ENCODE measurements around the gene PPP4R3A. TPM values are rescaled to one million over a fixed set of nuclear protein-coding genes. Genes with fewer than 3 reads are reported as not detected.
A peak's percentile ranks its signal among the peaks of the same experiment; 100 is the strongest.
"Not testable (repeated sequence)": the region's sequence is repeated elsewhere in the genome, so short reads cannot be mapped to it uniquely, and the experiment has no call there.

PPP4R3A gene
- total RNA-seq, 1 donor from 2014 or later: 98.9 TPM

- no peak for TF ChIP-seq CTCF (IDR thresholded peaks at IDR 0.05)
- TF ChIP-seq EZH2 (IDR thresholded peaks at IDR 0.05): no peak
- TF ChIP-seq EZH2phosphoT487 (IDR thresholded peaks at IDR 0.05): no peak
- H3K79me2 ChIP-seq (ENCODE audit: low read depth): peaks cover 97% of the 10 kb centered on the region
- no peaks in the 10 kb centered on the region for H3K36me3 ChIP-seq
- no peaks in the 10 kb centered on the region for H3K9me3 Mint-ChIP-seq
- H2AFZ ChIP-seq (replicated peaks): no peak overlapping the region
- H3K4me3 ChIP-seq: no peak overlapping the region
- peaks cover 91% of the 10 kb centered on the region for H4K20me1 ChIP-seq (ENCODE audit: low read depth)
- DNase-seq (ENCODE audit: low spot score): no peak
- H3K27ac Mint-ChIP-seq: no peak overlapping the region
- H3K27me3 ChIP-seq: no peaks in the 10 kb centered on the region
- peaks cover 32% of the 10 kb centered on the region for H3F3A ChIP-seq (ENCODE audit: low read depth)
- no peak overlapping the region for H3K4me3 Mint-ChIP-seq
- no peaks in the 10 kb centered on the region for H3K27me3 Mint-ChIP-seq (ENCODE audit: insufficient read depth, low read depth)
- H3K4me1 ChIP-seq: peaks cover 40% of the 10 kb centered on the region
- H3K9me3 ChIP-seq (ENCODE audit: low read depth): no peaks in the 10 kb centered on the region
- H3K9ac ChIP-seq: no peak overlapping the region
- H3K4me1 Mint-ChIP-seq: peaks cover 50% of the 10 kb centered on the region
- no peak overlapping the region for H3K27ac ChIP-seq
- H3K4me2 ChIP-seq: peak overlapping the region; percentile 2
- H3K36me3 Mint-ChIP-seq: peaks cover 44% of the 10 kb centered on the region
Measured at GRCh38 chr14:91410771-91411536, 99.2 kb downstream of the PPP4R3A start.

- Histone ChIP-seq H3K9ac (no peak overlapping the region), H2AFZ (replicated peaks) (no peak overlapping the region), H3K79me2 (ENCODE audit: low read depth) (peaks cover 97% of the 10 kb centered on the region), H3K4me1 (peaks cover 32% of the 10 kb centered on the region), H3K27ac (no peak overlapping the region), H3F3A (ENCODE audit: low read depth) (peaks cover 24% of the 10 kb centered on the region), H3K27me3 (no peaks in the 10 kb centered on the region), H3K9me3 (ENCODE audit: low read depth) (no peaks in the 10 kb centered on the region), H3K4me2 (no peak overlapping the region), H3K36me3 (no peaks in the 10 kb centered on the region), H4K20me1 (ENCODE audit: low read depth) (peaks cover 91% of the 10 kb centered on the region), H3K4me3 (no peak overlapping the region)
- H3K4me3 Mint-ChIP-seq: no peak overlapping the region
- H3K27me3 Mint-ChIP-seq (ENCODE audit: insufficient read depth, low read depth): no peaks in the 10 kb centered on the region
- peak overlapping the region; percentile 15 for H3K27ac Mint-ChIP-seq
- TF ChIP-seq CTCF (IDR thresholded peaks at IDR 0.05): no peak
- TF ChIP-seq EZH2 (IDR thresholded peaks at IDR 0.05): no peak
- TF ChIP-seq EZH2phosphoT487 (IDR thresholded peaks at IDR 0.05): no peak
- no peak for DNase-seq (ENCODE audit: low spot score)
- peaks cover 44% of the 10 kb centered on the region for H3K4me1 Mint-ChIP-seq
- H3K9me3 Mint-ChIP-seq: no peaks in the 10 kb centered on the region
- H3K36me3 Mint-ChIP-seq: peaks cover 47% of the 10 kb centered on the region
Measured at GRCh38 chr14:91409928-91410718, 100.0 kb downstream of the PPP4R3A start.

- H3K27ac ChIP-seq; H2AFZ ChIP-seq (replicated peaks); H3K36me3 ChIP-seq; H3K4me3 Mint-ChIP-seq; H3K27me3 Mint-ChIP-seq (ENCODE audit: insufficient read depth, low read depth); H3K4me3 ChIP-seq; H3K9me3 ChIP-seq (ENCODE audit: low read depth); H3K9ac ChIP-seq; H3K27ac Mint-ChIP-seq; H3K27me3 ChIP-seq; DNase-seq (ENCODE audit: low spot score); H3K4me2 ChIP-seq; H3K9me3 Mint-ChIP-seq: not testable (repeated sequence)
- peaks cover 89% of the 10 kb centered on the region for H4K20me1 ChIP-seq (ENCODE audit: low read depth)
- H3F3A ChIP-seq (ENCODE audit: low read depth): peaks cover 15% of the 10 kb centered on the region
- peaks cover 25% of the 10 kb centered on the region for H3K4me1 ChIP-seq
- H3K79me2 ChIP-seq (ENCODE audit: low read depth): peaks cover 100% of the 10 kb centered on the region
- H3K36me3 Mint-ChIP-seq: peaks cover 47% of the 10 kb centered on the region
- H3K4me1 Mint-ChIP-seq: peaks cover 35% of the 10 kb centered on the region
Measured at GRCh38 chr14:91409240-91409639, 100.9 kb downstream of the PPP4R3A start.

Small RNA genes lying within 50 kb of the gene (small RNA-seq; reads per million reads assigned to genes)
- gene AL133373.1: not detected

Other genes with a start within 250 kb of the PPP4R3A start
- gene CCDC88C, start 92.5 kb downstream of the PPP4R3A start, total RNA-seq (ENCODE audit: low replicate concordance): 17.8 and 34.8 TPM in 2 replicates
- gene CATSPERB, start 221.8 kb upstream of the PPP4R3A start, total RNA-seq (ENCODE audit: low replicate concordance): 0.28 TPM in 1 of 2 replicates, not detected in the other

All from neural progenitor cell (in vitro differentiated cells).